Measurements from ENCODE around the gene ALDH3B2.
"Not testable (repeated sequence)": the region's sequence is repeated elsewhere in the genome, so short reads cannot be mapped to it uniquely, and the experiment has no call there.

The ALDH3B2 gene

DNA sequence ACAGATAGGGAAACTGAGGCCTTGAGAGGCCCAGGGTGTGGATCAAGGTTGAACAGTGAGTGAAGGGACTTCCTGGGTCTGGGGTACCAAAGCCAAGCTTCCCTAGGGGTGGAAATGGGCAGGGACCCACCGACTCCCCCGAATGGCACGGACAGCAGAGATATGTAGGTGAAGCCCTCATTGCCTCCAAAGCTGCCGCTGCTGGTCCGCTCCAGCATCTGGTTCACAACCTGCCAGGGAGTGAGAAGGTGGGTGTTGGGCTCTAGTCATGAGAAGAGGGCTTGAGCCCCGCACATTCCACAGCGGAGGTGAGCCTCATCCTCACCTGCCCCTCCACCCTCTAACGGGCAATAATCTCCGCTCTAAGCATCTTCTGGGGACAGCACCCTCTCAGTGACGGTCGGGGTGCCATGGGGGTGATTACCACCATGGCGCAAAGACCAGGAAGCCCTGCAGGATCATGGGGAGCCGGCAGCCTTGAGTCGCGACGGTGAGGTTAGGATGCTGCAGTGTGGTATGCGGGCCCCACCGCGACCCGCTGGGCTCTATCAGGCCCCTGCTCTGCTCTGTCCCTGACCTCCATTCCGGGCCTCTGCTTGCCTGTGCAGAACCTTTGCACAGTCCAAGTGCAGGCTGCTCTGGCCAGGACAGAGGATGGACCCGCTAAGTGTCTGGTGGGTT lies 10.8 kb downstream of the ALDH3B2 start:
- no peak for DNase-seq (ENCODE audit: low read depth in 1 of 2, low spot score in 1 of 2)
- Histone ChIP-seq H3K4me3 (replicated peaks; ENCODE audit: insufficient read depth, low read length) (no peak overlapping the region), H3K27ac (replicated peaks) (no peak overlapping the region), H3K27me3 (ENCODE audit: insufficient read depth, poor library complexity, severe bottlenecking) (no peaks in the 10 kb centered on the region)
- TF ChIP-seq, protein P1, sequence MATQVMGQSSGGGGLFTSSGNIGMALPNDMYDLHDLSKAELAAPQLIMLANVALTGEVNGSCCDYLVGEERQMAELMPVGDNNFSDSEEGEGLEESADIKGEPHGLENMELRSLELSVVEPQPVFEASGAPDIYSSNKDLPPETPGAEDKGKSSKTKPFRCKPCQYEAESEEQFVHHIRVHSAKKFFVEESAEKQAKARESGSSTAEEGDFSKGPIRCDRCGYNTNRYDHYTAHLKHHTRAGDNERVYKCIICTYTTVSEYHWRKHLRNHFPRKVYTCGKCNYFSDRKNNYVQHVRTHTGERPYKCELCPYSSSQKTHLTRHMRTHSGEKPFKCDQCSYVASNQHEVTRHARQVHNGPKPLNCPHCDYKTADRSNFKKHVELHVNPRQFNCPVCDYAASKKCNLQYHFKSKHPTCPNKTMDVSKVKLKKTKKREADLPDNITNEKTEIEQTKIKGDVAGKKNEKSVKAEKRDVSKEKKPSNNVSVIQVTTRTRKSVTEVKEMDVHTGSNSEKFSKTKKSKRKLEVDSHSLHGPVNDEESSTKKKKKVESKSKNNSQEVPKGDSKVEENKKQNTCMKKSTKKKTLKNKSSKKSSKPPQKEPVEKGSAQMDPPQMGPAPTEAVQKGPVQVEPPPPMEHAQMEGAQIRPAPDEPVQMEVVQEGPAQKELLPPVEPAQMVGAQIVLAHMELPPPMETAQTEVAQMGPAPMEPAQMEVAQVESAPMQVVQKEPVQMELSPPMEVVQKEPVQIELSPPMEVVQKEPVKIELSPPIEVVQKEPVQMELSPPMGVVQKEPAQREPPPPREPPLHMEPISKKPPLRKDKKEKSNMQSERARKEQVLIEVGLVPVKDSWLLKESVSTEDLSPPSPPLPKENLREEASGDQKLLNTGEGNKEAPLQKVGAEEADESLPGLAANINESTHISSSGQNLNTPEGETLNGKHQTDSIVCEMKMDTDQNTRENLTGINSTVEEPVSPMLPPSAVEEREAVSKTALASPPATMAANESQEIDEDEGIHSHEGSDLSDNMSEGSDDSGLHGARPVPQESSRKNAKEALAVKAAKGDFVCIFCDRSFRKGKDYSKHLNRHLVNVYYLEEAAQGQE (IDR thresholded peaks at IDR 0.05; ENCODE audit: insufficient replicate concordance, low read depth): no peak
- TF ChIP-seq, protein P2, sequence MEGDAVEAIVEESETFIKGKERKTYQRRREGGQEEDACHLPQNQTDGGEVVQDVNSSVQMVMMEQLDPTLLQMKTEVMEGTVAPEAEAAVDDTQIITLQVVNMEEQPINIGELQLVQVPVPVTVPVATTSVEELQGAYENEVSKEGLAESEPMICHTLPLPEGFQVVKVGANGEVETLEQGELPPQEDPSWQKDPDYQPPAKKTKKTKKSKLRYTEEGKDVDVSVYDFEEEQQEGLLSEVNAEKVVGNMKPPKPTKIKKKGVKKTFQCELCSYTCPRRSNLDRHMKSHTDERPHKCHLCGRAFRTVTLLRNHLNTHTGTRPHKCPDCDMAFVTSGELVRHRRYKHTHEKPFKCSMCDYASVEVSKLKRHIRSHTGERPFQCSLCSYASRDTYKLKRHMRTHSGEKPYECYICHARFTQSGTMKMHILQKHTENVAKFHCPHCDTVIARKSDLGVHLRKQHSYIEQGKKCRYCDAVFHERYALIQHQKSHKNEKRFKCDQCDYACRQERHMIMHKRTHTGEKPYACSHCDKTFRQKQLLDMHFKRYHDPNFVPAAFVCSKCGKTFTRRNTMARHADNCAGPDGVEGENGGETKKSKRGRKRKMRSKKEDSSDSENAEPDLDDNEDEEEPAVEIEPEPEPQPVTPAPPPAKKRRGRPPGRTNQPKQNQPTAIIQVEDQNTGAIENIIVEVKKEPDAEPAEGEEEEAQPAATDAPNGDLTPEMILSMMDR (IDR thresholded peaks at IDR 0.05; ENCODE audit: insufficient read depth, low read length): no peak
- no peak for TF ChIP-seq GABPA (IDR thresholded peaks at IDR 0.05; ENCODE audit: low read depth)
- TF ChIP-seq POLR2AphosphoS5 (IDR thresholded peaks at IDR 0.05; ENCODE audit: low read depth): no peak
- no peak for TF ChIP-seq SPI1 (IDR thresholded peaks at IDR 0.05; ENCODE audit: borderline replicate concordance, low read depth)

DNA sequence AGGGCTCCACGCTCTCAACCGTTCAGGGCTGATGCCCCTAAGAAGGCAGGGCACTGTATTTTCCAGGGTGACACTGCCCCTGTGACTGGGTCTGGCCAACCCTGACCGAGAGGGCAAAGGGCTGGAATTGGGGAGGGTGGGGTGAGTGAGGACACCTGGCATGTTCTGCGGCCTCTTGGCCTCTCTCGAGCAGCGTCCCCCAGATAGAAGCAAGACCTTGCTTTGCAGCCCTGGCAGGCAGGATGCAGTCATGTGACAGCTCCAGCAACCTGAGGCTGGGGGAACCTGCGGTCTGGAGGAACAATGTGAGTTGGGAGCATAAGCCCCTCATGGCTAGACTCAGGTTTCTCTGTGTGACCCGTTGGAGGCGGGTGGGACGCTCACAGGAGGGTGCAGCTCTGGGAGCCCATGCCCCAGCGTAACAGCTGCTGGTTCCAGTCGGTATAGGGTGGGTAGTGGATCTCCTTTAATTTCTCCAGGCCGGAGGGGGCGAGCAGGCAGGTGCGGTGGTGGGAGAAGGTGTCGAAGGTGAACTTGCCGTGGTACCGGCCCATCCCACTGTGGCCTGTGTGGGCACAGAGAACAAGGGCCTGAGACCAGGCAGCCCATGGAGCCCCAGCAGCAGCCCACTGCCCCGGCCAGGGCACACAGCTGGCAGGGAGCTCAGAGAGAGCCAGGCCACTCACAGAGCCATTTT lies 11.4 kb downstream of the ALDH3B2 start:
- TF ChIP-seq, protein P1 (IDR thresholded peaks at IDR 0.05; ENCODE audit: insufficient replicate concordance, low read depth): no peak
- TF ChIP-seq, protein P2 (IDR thresholded peaks at IDR 0.05; ENCODE audit: insufficient read depth, low read length): no peak
- TF ChIP-seq SPI1 (IDR thresholded peaks at IDR 0.05; ENCODE audit: borderline replicate concordance, low read depth) (no peak), POLR2AphosphoS5 (IDR thresholded peaks at IDR 0.05; ENCODE audit: low read depth) (no peak), GABPA (IDR thresholded peaks at IDR 0.05; ENCODE audit: low read depth) (no peak)
- Histone ChIP-seq H3K4me3 (replicated peaks; ENCODE audit: insufficient read depth, low read length) (no peak overlapping the region), H3K27me3 (ENCODE audit: insufficient read depth, poor library complexity, severe bottlenecking) (no peaks in the 10 kb centered on the region), H3K27ac (replicated peaks) (no peak overlapping the region)
- DNase-seq (ENCODE audit: low read depth in 1 of 2, low spot score in 1 of 2): no peak

DNA sequence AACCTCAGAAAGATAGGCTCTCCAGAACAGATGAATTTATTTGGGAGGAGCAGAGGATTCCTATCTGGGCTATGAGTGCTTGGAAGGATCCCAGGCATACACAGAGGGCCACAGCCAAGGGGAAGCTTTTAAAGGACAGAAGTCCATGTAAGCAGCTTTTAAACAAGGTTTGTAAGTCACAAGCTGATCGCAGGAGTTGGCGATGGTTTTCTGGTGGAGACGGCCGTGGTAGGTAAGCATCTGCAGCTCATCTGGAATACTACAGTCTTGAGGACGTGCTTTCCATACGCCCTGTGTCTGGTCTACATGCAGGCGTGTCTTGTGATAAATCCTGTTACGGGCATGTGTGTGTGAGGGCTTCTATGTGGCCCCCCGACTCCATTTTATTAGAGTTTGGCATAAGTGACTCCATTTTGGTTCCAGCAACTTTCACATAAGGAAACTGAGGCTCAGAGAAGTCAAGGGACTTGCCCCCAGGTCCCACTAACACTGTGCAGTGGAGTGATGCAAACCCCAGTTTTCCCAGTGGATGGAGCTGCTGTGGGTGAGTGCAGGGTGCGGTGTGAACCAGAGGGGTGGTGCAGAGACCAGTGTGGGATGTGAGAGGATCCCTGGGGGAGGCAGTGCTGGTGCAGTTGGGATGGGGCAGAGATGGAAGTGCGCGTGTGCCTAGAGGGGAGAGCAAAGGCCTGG lies 12.1 kb downstream of the ALDH3B2 start:
- Histone ChIP-seq H3K27ac (replicated peaks) (no peak overlapping the region), H3K27me3 (ENCODE audit: insufficient read depth, poor library complexity, severe bottlenecking) (no peaks in the 10 kb centered on the region), H3K4me3 (replicated peaks; ENCODE audit: insufficient read depth, low read length) (no peak overlapping the region)
- no peak for DNase-seq (ENCODE audit: low read depth in 1 of 2, low spot score in 1 of 2)
- TF ChIP-seq, protein P2 (IDR thresholded peaks at IDR 0.05; ENCODE audit: insufficient read depth, low read length): no peak
- TF ChIP-seq GABPA (IDR thresholded peaks at IDR 0.05; ENCODE audit: low read depth): no peak
- TF ChIP-seq SPI1 (IDR thresholded peaks at IDR 0.05; ENCODE audit: borderline replicate concordance, low read depth): no peak
- no peak for TF ChIP-seq POLR2AphosphoS5 (IDR thresholded peaks at IDR 0.05; ENCODE audit: low read depth)
- TF ChIP-seq, protein P1 (IDR thresholded peaks at IDR 0.05; ENCODE audit: insufficient replicate concordance, low read depth): no peak

DNA sequence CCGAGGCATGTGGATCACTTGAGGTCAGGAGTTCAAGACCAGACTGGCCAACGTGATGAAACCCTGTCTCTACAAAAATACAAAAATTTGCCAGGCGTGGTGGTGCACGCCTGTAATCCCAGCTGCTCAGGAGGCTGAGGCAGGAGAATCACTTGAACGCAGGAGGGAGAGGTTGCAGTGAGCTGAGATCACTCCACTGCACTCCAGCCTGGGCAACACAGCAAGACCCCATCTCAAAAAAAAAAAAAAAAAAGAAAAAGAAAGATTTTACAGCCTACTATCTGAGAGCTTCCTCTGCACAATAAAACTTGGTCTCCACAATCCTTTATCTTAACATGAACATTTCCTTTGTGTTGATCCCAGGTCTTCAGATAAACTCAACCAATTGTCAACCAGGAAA lies 13.7 kb downstream of the ALDH3B2 start:
- DNase-seq (ENCODE audit: low read depth in 1 of 2, low spot score in 1 of 2); H3K27ac ChIP-seq (replicated peaks); H3K4me3 ChIP-seq (replicated peaks; ENCODE audit: insufficient read depth, low read length); H3K27me3 ChIP-seq (ENCODE audit: insufficient read depth, poor library complexity, severe bottlenecking): not testable (repeated sequence)

DNA sequence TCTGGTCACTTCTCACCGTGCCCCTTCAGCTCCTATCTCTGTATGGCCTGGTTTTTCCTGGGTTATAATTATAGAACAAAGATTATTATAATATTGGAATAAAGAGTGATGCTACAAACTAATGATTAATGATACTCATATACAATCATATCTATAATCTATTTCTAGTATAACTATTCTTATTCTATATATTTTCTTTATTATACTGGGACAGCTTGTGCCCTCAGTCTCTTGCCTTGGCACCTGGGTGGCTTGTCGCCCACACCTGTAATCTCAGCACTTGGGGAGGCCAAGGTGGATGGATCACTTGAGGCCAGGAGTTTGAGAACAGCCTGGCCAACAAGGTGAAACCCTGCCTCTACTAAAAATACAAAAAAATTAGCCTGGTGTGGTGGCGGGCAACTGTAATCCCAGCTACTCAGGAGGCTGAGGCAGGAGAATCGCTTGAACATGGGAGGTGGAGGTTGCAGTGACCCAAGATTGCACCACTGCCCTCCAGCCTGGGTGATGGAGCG lies 14.7 kb downstream of the ALDH3B2 start:
- DNase-seq (ENCODE audit: low read depth in 1 of 2, low spot score in 1 of 2); H3K4me3 ChIP-seq (replicated peaks; ENCODE audit: insufficient read depth, low read length); H3K27ac ChIP-seq (replicated peaks); H3K27me3 ChIP-seq (ENCODE audit: insufficient read depth, poor library complexity, severe bottlenecking): not testable (repeated sequence)
